ENCODE results near the gene GOSR1. TPM values are rescaled to one million over a fixed set of nuclear protein-coding genes. Genes with fewer than 3 reads are reported as not detected.

The GOSR1 gene
- total and polyA plus RNA-seq, 2 donors (not counting 1 experiment from before 2014, with no cell fraction given), result 19.1 to 66.6 TPM

DNA sequence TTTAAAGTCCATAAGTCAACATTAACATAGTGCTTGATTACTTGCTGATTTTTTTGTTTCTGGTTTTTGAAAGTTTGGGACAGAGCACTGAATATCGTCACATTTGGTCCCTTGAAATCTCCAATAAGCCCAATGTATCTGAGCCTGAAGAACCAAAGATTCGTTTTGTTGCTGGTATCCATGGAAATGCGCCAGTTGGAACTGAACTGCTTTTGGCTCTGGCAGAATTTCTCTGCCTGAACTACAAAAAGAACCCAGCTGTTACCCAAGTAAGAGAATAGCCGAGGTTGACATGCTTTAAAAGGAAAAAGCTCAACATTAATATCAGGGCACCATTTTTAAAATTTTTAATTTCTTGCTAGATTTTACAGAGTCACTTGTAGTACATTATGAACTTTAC, 27.7 kb upstream of the GOSR1 start:
- WGBS (ENCODE audit: insufficient coverage), result 100% methylated on average over 2 of the region's 4 CpGs
- no peak for ATAC-seq (ENCODE audit: low read depth)

DNA sequence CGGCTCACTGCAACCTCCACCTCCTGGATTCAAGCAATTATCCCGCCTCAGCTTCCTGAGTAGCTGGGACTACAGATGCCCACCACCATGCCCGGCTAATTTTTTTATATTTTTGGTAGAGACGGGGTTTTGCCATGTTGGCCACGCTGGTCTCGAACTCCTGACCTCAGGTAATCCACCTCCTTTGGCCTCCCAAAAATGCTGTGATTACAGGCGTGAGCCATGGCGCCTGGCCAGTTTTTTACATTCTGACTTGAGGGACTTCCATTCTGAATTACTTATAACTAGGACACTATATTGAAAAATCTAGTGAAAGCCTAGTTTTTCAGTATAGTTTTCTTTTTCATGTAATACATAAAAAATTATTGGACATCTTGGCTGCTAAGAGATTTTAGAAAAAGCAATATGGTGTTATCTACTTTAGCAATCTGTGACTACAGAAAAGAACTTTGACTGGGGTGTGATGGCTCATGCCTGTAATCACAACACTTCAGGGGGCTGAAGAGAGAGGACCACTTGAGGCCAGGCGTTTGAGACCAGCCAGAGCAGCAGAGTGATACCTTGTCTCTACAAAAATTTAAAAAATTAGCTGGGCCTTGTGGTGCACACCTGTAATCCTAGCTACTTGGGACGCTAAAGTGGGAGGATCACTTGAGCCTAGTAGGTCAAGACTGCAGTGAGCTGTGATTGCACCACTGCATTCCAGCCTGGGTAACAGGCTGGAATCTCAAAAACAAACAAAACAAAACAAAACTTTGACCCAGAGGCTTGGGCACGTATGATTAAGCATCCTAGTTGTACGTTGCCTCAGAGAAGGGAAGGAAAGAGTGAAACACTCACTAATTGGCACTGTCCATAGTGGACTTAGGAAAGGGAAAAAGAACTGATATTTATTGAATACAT, 26.8 kb upstream of the GOSR1 start:
- no peaks in the 10 kb centered on the region for H4K20me1 ChIP-seq (ENCODE audit: control insufficient read depth, insufficient read depth, low read length, poor library complexity, severe bottlenecking)
- Mint-ChIP-seq H3K27ac (no peak overlapping the region), H3K4me3 (no peak overlapping the region), H3K4me1 (no peaks in the 10 kb centered on the region), H3K9me3 (ENCODE audit: insufficient read depth) (peaks cover 2% of the 10 kb centered on the region), H3K27me3 (no peaks in the 10 kb centered on the region)
- DNase-seq (no peak), ATAC-seq (ENCODE audit: low read depth) (no peak)
- 96% methylated on average over 8 of the region's 12 CpGs for WGBS (ENCODE audit: insufficient coverage)
- POLR2A ChIA-PET, result no interaction called here
- intact Hi-C loops (cut with micrococcal nuclease), result no loop called here
- TF ChIP-seq, protein P1, sequence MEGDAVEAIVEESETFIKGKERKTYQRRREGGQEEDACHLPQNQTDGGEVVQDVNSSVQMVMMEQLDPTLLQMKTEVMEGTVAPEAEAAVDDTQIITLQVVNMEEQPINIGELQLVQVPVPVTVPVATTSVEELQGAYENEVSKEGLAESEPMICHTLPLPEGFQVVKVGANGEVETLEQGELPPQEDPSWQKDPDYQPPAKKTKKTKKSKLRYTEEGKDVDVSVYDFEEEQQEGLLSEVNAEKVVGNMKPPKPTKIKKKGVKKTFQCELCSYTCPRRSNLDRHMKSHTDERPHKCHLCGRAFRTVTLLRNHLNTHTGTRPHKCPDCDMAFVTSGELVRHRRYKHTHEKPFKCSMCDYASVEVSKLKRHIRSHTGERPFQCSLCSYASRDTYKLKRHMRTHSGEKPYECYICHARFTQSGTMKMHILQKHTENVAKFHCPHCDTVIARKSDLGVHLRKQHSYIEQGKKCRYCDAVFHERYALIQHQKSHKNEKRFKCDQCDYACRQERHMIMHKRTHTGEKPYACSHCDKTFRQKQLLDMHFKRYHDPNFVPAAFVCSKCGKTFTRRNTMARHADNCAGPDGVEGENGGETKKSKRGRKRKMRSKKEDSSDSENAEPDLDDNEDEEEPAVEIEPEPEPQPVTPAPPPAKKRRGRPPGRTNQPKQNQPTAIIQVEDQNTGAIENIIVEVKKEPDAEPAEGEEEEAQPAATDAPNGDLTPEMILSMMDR (IDR thresholded peaks at IDR 0.05), result no peak
- no peak for TF ChIP-seq EZH2 (IDR thresholded peaks at IDR 0.05; ENCODE audit: borderline replicate concordance, insufficient read depth, low read depth, low read length, poor library complexity, severe bottlenecking)
- H3K4me1 ChIP-seq (ENCODE audit: control insufficient read depth in 2 of 2, insufficient read depth in 2 of 2, low read length in 2 of 2), result no peaks in the 10 kb centered on the region
- H3K79me2 ChIP-seq (ENCODE audit: control insufficient read depth, insufficient read depth, low read length), result no peaks in the 10 kb centered on the region
- H3K27ac ChIP-seq (ENCODE audit: low read length in 2 of 2), result no peak overlapping the region
- no peak overlapping the region for H2AFZ ChIP-seq (ENCODE audit: insufficient read depth, low read depth, low read length, poor library complexity, severe bottlenecking)
- H3K36me3 ChIP-seq (replicated peaks in 1 of 2; ENCODE audit: control extremely low read depth in 1 of 2, control insufficient read depth in 1 of 2, extremely low read depth in 1 of 2, insufficient read depth in 2 of 2, low read length in 1 of 2), result peaks cover 0 to 5% of the 10 kb centered on the region in 2 experiments
- no peak overlapping the region for H3K4me3 ChIP-seq (ENCODE audit: control extremely low read depth in 1 of 5, extremely low read depth in 1 of 5, insufficient read depth in 1 of 5, low read depth in 2 of 5, low read length in 4 of 5)
- H3K9me3 ChIP-seq (ENCODE audit: control extremely low read depth in 1 of 3, control insufficient read depth in 2 of 3, insufficient read depth in 1 of 3, low read length in 2 of 3), result peaks cover 0 to 5% (median 3%) of the 10 kb centered on the region in 3 donors
- CTCF ChIA-PET, result no interaction called here
- no peaks in the 10 kb centered on the region for H3K27me3 ChIP-seq (replicated peaks in 1 of 4; ENCODE audit: control extremely low read depth in 1 of 4, control insufficient read depth in 3 of 4, insufficient read depth in 4 of 4, low read length in 3 of 4)
- no peak overlapping the region for H3K9ac ChIP-seq (ENCODE audit: low read length)
- H3K4me2 ChIP-seq (replicated peaks; ENCODE audit: low read depth, low read length, poor library complexity, severe bottlenecking), result no peak overlapping the region

More for the DNA sequence above, 27.7 kb upstream of the GOSR1 start:
- no peak overlapping the region for H2AFZ ChIP-seq (ENCODE audit: insufficient read depth, low read depth, low read length, poor library complexity, severe bottlenecking)
- no peak overlapping the region for H3K27ac Mint-ChIP-seq
- ChIA-PET CTCF (no interaction called here), POLR2A (no interaction called here)
- H3K4me2 ChIP-seq (replicated peaks; ENCODE audit: low read depth, low read length, poor library complexity, severe bottlenecking), result no peak overlapping the region
- no peak overlapping the region for H3K4me3 Mint-ChIP-seq
- DNase-seq, result no peak
- TF ChIP-seq, protein P1 (IDR thresholded peaks at IDR 0.05), result no peak
- no peaks in the 10 kb centered on the region for H3K4me1 ChIP-seq (ENCODE audit: control insufficient read depth in 2 of 2, insufficient read depth in 2 of 2, low read length in 2 of 2)
- H3K4me1 Mint-ChIP-seq, result no peaks in the 10 kb centered on the region
- peaks cover 0 to 7% of the 10 kb centered on the region in 2 experiments for H3K36me3 ChIP-seq (replicated peaks in 1 of 2; ENCODE audit: control extremely low read depth in 1 of 2, control insufficient read depth in 1 of 2, extremely low read depth in 1 of 2, insufficient read depth in 2 of 2, low read length in 1 of 2)
- no peaks in the 10 kb centered on the region for H4K20me1 ChIP-seq (ENCODE audit: control insufficient read depth, insufficient read depth, low read length, poor library complexity, severe bottlenecking)
- peaks cover 0 to 5% (median 3%) of the 10 kb centered on the region in 3 donors for H3K9me3 ChIP-seq (ENCODE audit: control extremely low read depth in 1 of 3, control insufficient read depth in 2 of 3, insufficient read depth in 1 of 3, low read length in 2 of 3)
- intact Hi-C loops (cut with micrococcal nuclease), result no loop called here
- H3K27me3 ChIP-seq (replicated peaks in 1 of 4; ENCODE audit: control extremely low read depth in 1 of 4, control insufficient read depth in 3 of 4, insufficient read depth in 4 of 4, low read length in 3 of 4), result no peaks in the 10 kb centered on the region
- H3K79me2 ChIP-seq (ENCODE audit: control insufficient read depth, insufficient read depth, low read length), result no peaks in the 10 kb centered on the region
- H3K27me3 Mint-ChIP-seq, result no peaks in the 10 kb centered on the region
- peaks cover under 1% of the 10 kb centered on the region for H3K9me3 Mint-ChIP-seq (ENCODE audit: insufficient read depth)
- H3K4me3 ChIP-seq (ENCODE audit: control extremely low read depth in 1 of 5, extremely low read depth in 1 of 5, insufficient read depth in 1 of 5, low read depth in 2 of 5, low read length in 4 of 5), result no peak overlapping the region
- no peak overlapping the region for H3K9ac ChIP-seq (ENCODE audit: low read length)
- H3K27ac ChIP-seq (ENCODE audit: low read length in 2 of 2), result no peak overlapping the region
